A375 (cell line): ENCODE data around the gene IQCF2. TPM values are rescaled to one million over a fixed set of nuclear protein-coding genes. Genes with fewer than 3 reads are reported as not detected.

Source experiments
- small RNA-seq: library from RNA; depleted of rRNA; stranded (forward); fragments of <200 nt; gene quantifications from one replicate; pipeline ENCODE3, GENCODE V24; 2014
- total RNA-seq: library from RNA; depleted of rRNA; stranded (reverse); fragments of >200 nt; shearing (Covaris generic); gene quantifications from 2 replicates; pipeline ENCODE4 v1.2.3, GENCODE V29; 2014; rRNA removed

IQCF2 gene
- total RNA-seq: not detected in 2 replicates

DNA sequence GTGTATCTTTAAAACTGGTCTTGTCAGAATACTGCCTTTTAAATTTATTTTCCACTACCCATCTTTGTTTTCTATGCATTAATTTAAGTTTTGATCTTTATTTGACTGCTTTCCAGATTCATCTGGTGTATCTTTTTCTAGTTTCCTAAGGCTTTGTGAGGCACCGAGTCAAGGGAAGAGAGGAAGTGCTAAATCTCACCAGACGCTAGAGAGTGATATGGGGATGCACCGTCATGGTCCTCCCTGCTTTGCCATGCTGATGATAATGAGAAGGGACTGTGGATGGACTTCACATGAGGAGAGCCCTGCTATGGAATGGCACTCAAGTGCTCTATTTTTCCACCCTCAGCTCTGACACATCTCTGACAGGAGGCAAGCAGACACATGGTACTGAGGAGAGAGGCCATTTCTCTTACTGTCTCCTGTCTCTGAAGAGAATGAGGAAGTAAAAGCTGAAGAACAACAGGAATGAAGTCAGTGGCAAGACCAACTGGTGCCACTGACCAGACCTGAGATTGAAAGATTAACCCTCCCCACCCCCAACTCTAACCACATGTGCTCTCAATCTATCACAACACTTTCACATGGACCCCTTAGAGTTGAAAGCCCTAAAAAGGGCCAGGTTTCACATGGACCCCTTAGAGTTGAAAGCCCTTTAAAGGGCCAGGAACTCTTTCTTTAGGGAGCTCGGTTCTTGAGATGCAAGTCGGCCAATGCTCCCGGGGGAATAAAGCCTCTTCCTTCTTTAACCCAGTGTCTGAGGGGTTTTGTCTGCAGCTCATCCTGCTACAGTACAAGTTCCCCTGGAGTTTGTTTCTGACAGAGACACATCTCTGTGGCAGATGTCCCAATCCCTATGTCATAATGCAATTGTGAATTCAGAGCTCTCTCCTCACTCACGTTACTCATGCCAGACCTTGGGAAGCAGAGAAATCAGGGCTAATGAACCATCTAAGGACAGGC, at the start of gene IQCF2:
Gene IQCF2 (plus strand): TSS at position 913 of the 963 bp plus-strand sequence. CDS start 52 bp downstream, outside the sequence.

DNA sequence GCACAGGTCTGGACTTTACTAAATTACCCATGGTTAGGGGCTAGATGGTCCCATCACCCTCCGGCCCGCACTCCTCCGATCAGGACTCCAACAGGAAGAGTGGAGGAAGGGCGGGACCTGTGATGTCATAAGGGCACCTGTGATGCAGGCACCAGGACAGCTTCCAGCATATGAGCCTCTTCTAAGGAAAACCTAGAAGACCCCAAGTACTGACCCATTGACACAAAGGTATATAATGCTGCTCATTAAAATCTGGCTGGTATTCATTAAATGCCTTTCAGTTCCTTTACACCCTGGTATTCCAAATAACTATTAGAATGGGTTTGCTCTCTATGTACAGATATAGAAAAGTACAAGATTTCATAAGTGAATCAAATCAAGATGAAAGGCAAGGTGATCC, 14.1 kb downstream of the IQCF2 start, which contains the start of gene IQCF5:
Gene IQCF5 (minus strand): TSS at position 101 of the 400 bp plus-strand sequence. CDS start 70 bp downstream, at position 31.

Small RNA genes within 50 kb of the gene (small RNA-seq; reads per million reads assigned to genes)
- 0.25 reads per million for gene RN7SL504P

Other genes starting within 250 kb of the IQCF2 start
- gene TEX264, start 190.4 kb upstream of the IQCF2 start, total RNA-seq: 72.1 and 74.1 TPM in 2 replicates
- 0.04 and 1.0 TPM in 2 replicates for gene GRM2, start 154.5 kb upstream of the IQCF2 start, total RNA-seq
- gene IQCF6, start 82.4 kb upstream of the IQCF2 start, total RNA-seq: not detected in 2 replicates
- not detected in 2 replicates for gene IQCF5, start 14.0 kb downstream of the IQCF2 start, total RNA-seq
- not detected in 2 replicates for gene IQCF1, start 41.7 kb downstream of the IQCF2 start, total RNA-seq
- 67.1 and 72.3 TPM in 2 replicates for gene RRP9, start 80.3 kb downstream of the IQCF2 start, total RNA-seq
- 29.2 and 39.1 TPM in 2 replicates for gene PARP3, start 80.7 kb downstream of the IQCF2 start, total RNA-seq
- 0.40 TPM in 1 of 2 replicates, not detected in the other for gene GPR62, start 93.8 kb downstream of the IQCF2 start, total RNA-seq
- gene PCBP4, start 105.8 kb downstream of the IQCF2 start, total RNA-seq: 147 and 161 TPM in 2 replicates
- 62.9 and 81.4 TPM in 2 replicates for gene ABHD14B, start 112.4 kb downstream of the IQCF2 start, total RNA-seq
- 13.7 and 14.8 TPM in 2 replicates for gene ABHD14A, start 113.4 kb downstream of the IQCF2 start, total RNA-seq
- gene ACY1, start 121.9 kb downstream of the IQCF2 start, total RNA-seq: 160 and 207 TPM in 2 replicates
- gene RPL29, start 134.3 kb downstream of the IQCF2 start, total RNA-seq: 1,860 and 1,974 TPM in 2 replicates
- gene DUSP7, start 195.0 kb downstream of the IQCF2 start, total RNA-seq: 28.4 and 29.2 TPM in 2 replicates